ENCODE results near the gene MAPK11.
A peak's percentile ranks its signal among the peaks of the same experiment; 100 is the strongest.

The MAPK11 gene

DNA sequence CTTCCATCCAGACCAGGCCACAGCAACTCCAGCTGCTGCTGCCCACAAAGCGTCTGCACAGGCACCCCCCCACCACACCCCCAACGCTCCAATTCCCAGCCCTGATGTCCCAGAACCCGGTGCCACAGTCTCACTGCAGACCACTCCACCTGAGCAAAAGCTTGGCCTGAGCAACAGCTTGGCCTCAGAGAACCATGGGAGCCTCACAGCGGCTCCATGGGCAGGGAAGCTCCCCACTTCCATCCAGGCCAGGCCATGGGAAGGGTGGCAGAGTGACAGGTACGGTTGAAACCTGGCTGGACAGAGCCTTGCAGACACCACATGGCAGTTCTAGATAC is 24.1 kb upstream of the MAPK11 start:
- Histone ChIP-seq H2BK5ac (ENCODE audit: low read length) (no peak overlapping the region), H3K56ac (ENCODE audit: low read length) (peak overlapping the region; percentile 73)

DNA sequence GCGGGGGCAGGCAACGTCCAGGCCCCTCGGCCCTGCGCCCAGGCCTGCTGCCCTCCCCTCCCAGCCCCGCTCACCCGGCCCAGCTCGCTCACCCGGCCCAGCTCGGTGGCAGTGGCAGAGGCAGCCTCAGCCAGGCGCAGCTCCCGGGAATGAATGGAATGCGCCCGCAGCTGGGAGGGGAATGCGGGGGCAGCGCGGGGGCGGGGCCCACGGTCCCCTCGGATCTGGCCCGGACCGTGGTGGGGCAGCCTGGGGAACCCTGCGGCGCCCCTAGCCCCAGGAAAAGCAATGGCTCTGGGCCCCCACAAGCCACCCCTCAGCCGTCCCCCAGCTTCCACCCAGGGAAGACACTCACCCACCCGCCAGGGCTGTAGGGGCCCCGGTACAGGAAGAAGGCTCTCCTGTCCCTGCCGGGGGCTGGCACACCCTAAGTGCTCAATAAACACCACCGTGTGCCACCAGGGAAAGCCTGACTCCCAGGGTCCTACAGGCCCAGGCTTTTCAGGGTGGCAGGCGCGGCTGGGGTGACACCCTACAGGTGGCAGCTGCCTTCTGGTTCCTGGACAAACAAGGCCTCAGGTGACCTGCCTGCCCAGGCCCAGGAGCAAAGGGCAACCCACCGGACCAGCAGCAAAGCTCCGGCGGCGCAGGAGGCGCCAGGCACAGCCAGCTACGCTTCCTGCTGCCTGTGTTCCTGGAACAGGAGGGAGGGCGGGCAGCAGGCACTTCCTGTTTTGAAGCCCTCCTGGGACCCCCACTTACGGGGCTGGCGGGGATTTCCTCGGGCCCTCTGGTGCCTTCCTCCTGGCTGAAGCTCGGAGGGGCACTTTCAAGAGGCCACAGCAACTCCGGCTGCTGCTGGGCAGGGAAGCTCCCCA is 23.5 kb upstream of the MAPK11 start:
- H3K79me2 ChIP-seq (ENCODE audit: control insufficient read depth, insufficient read depth, low read length) = peaks cover 32% of the 10 kb centered on the region
- H3K18ac ChIP-seq (ENCODE audit: low read length) = peak overlapping the region; percentile 77
- peak overlapping the region; percentile 76 for H3K56ac ChIP-seq (ENCODE audit: low read length)
- no peak overlapping the region for H2AK5ac ChIP-seq (ENCODE audit: low read length)
- peaks cover 2% of the 10 kb centered on the region for H3K36me3 ChIP-seq (ENCODE audit: control insufficient read depth, insufficient read depth, low read length)
- H3K27ac ChIP-seq (ENCODE audit: low read depth, low read length) = peak overlapping the region; percentile 69
- H3K23ac ChIP-seq (ENCODE audit: low read length) = no peak overlapping the region
- H3K79me1 ChIP-seq (ENCODE audit: low read length) = peaks cover 28% of the 10 kb centered on the region
- no peaks in the 10 kb centered on the region for H3K27me3 ChIP-seq (ENCODE audit: insufficient read depth, low read length, poor library complexity)
- peak overlapping the region; percentile 73 for H2BK5ac ChIP-seq (ENCODE audit: low read length)
- WGBS (ENCODE audit: extremely low coverage, insufficient coverage, low lambda C conversion rate) = no CpG with 5 or more reads among the region's 42 CpGs
- no peak overlapping the region for H2BK15ac ChIP-seq (replicated peaks; ENCODE audit: low read depth)
- no peak overlapping the region for H2BK120ac ChIP-seq (ENCODE audit: low read depth, low read length)
- H3K9ac ChIP-seq (ENCODE audit: low read length) = peak overlapping the region; percentile 59
- no peak overlapping the region for H3K4me2 ChIP-seq (ENCODE audit: low read length)
- no peak overlapping the region for H3K4me3 ChIP-seq (ENCODE audit: low read length)
- peaks cover 6% of the 10 kb centered on the region for H3K4me1 ChIP-seq (ENCODE audit: control insufficient read depth, low read depth, low read length)
- no peak overlapping the region for H4K8ac ChIP-seq (ENCODE audit: low read depth, low read length)
- H4K5ac ChIP-seq (ENCODE audit: low read length) = no peak overlapping the region
- peak; percentile 85 for DNase-seq
- no peak overlapping the region for H3K4ac ChIP-seq (ENCODE audit: low read depth, low read length)

More for the DNA sequence above, 24.1 kb upstream of the MAPK11 start:
- no peak overlapping the region for H4K5ac ChIP-seq (ENCODE audit: low read length)
- H2BK15ac ChIP-seq (replicated peaks; ENCODE audit: low read depth) = no peak overlapping the region
- peaks cover 6% of the 10 kb centered on the region for H3K4me1 ChIP-seq (ENCODE audit: control insufficient read depth, low read depth, low read length)
- H3K9ac ChIP-seq (ENCODE audit: low read length) = peak overlapping the region; percentile 39
- no peak overlapping the region for H3K4me3 ChIP-seq (ENCODE audit: low read length)
- no peaks in the 10 kb centered on the region for H3K27me3 ChIP-seq (ENCODE audit: insufficient read depth, low read length, poor library complexity)
- no peak for DNase-seq
- no peak overlapping the region for H3K4me2 ChIP-seq (ENCODE audit: low read length)
- no peak overlapping the region for H4K8ac ChIP-seq (ENCODE audit: low read depth, low read length)
- no peak overlapping the region for H3K4ac ChIP-seq (ENCODE audit: low read depth, low read length)
- H3K27ac ChIP-seq (ENCODE audit: low read depth, low read length) = no peak overlapping the region
- H3K23ac ChIP-seq (ENCODE audit: low read length) = no peak overlapping the region
- peaks cover 32% of the 10 kb centered on the region for H3K79me2 ChIP-seq (ENCODE audit: control insufficient read depth, insufficient read depth, low read length)
- WGBS (ENCODE audit: extremely low coverage, insufficient coverage, low lambda C conversion rate) = no CpG with 5 or more reads among the region's 5 CpGs
- H2BK120ac ChIP-seq (ENCODE audit: low read depth, low read length) = no peak overlapping the region
- peaks cover 2% of the 10 kb centered on the region for H3K36me3 ChIP-seq (ENCODE audit: control insufficient read depth, insufficient read depth, low read length)
- peak overlapping the region; percentile 61 for H3K18ac ChIP-seq (ENCODE audit: low read length)
- H2AK5ac ChIP-seq (ENCODE audit: low read length) = no peak overlapping the region
- H3K79me1 ChIP-seq (ENCODE audit: low read length) = peaks cover 28% of the 10 kb centered on the region

- no peaks in the 10 kb centered on the region for H3K27me3 ChIP-seq (ENCODE audit: insufficient read depth, low read length, poor library complexity)
- peak overlapping the region; percentile 49 for H3K27ac ChIP-seq (ENCODE audit: low read depth, low read length)
- no peak overlapping the region for H4K5ac ChIP-seq (ENCODE audit: low read length)
- no peak overlapping the region for H3K4ac ChIP-seq (ENCODE audit: low read depth, low read length)
- peaks cover 6% of the 10 kb centered on the region for H3K4me1 ChIP-seq (ENCODE audit: control insufficient read depth, low read depth, low read length)
- H3K79me1 ChIP-seq (ENCODE audit: low read length) = peaks cover 28% of the 10 kb centered on the region
- H3K9ac ChIP-seq (ENCODE audit: low read length) = peak overlapping the region; percentile 37
- no peak overlapping the region for H3K4me3 ChIP-seq (ENCODE audit: low read length)
- no peak overlapping the region for H2BK15ac ChIP-seq (replicated peaks; ENCODE audit: low read depth)
- H2BK120ac ChIP-seq (ENCODE audit: low read depth, low read length) = peak overlapping the region; percentile 6
- H3K23ac ChIP-seq (ENCODE audit: low read length) = no peak overlapping the region
- peak overlapping the region; percentile 77 for H3K18ac ChIP-seq (ENCODE audit: low read length)
- H2BK5ac ChIP-seq (ENCODE audit: low read length) = peak overlapping the region; percentile 20
- H3K56ac ChIP-seq (ENCODE audit: low read length) = peak overlapping the region; percentile 76
- H2AK5ac ChIP-seq (ENCODE audit: low read length) = no peak overlapping the region
- peak overlapping the region; percentile 8 for H3K4me2 ChIP-seq (ENCODE audit: low read length)
- no peak for DNase-seq
- peaks cover 32% of the 10 kb centered on the region for H3K79me2 ChIP-seq (ENCODE audit: control insufficient read depth, insufficient read depth, low read length)
- WGBS (ENCODE audit: extremely low coverage, insufficient coverage, low lambda C conversion rate) = no CpG with 5 or more reads among the region's 29 CpGs
- peaks cover 2% of the 10 kb centered on the region for H3K36me3 ChIP-seq (ENCODE audit: control insufficient read depth, insufficient read depth, low read length)
- no peak overlapping the region for H4K8ac ChIP-seq (ENCODE audit: low read depth, low read length)
Observed at GRCh38 chr22:50292643-50293440, 22.7 kb upstream of the MAPK11 start.

GRCh38 chr22:50289942-50290630 is 19.9 kb upstream of the MAPK11 start:
- Histone ChIP-seq H3K18ac (ENCODE audit: low read length) (no peak overlapping the region), H3K56ac (ENCODE audit: low read length) (no peak overlapping the region), H3K27me3 (ENCODE audit: insufficient read depth, low read length, poor library complexity) (no peaks in the 10 kb centered on the region), H4K8ac (ENCODE audit: low read depth, low read length) (no peak overlapping the region), H2BK5ac (ENCODE audit: low read length) (no peak overlapping the region), H3K4me1 (ENCODE audit: control insufficient read depth, low read depth, low read length) (peaks cover 6% of the 10 kb centered on the region), H3K36me3 (ENCODE audit: control insufficient read depth, insufficient read depth, low read length) (peaks cover 2% of the 10 kb centered on the region), H3K23ac (ENCODE audit: low read length) (no peak overlapping the region), H3K79me1 (ENCODE audit: low read length) (peaks cover 19% of the 10 kb centered on the region), H3K27ac (ENCODE audit: low read depth, low read length) (no peak overlapping the region), H2BK120ac (ENCODE audit: low read depth, low read length) (no peak overlapping the region), H2BK15ac (replicated peaks; ENCODE audit: low read depth) (no peak overlapping the region), H2AK5ac (ENCODE audit: low read length) (no peak overlapping the region), H3K4me3 (ENCODE audit: low read length) (no peak overlapping the region), H3K9ac (ENCODE audit: low read length) (no peak overlapping the region), H3K4me2 (ENCODE audit: low read length) (no peak overlapping the region), H3K79me2 (ENCODE audit: control insufficient read depth, insufficient read depth, low read length) (peaks cover 15% of the 10 kb centered on the region), H3K4ac (ENCODE audit: low read depth, low read length) (no peak overlapping the region), H4K5ac (ENCODE audit: low read length) (no peak overlapping the region)
- no CpG with 5 or more reads among the region's 37 CpGs for WGBS (ENCODE audit: extremely low coverage, insufficient coverage, low lambda C conversion rate)
- DNase-seq = no peak

- peaks cover 18% of the 10 kb centered on the region for H3K79me1 ChIP-seq (ENCODE audit: low read length)
- no peak overlapping the region for H4K8ac ChIP-seq (ENCODE audit: low read depth, low read length)
- H3K4me2 ChIP-seq (ENCODE audit: low read length) = no peak overlapping the region
- no peak overlapping the region for H3K18ac ChIP-seq (ENCODE audit: low read length)
- H2BK120ac ChIP-seq (ENCODE audit: low read depth, low read length) = no peak overlapping the region
- H3K56ac ChIP-seq (ENCODE audit: low read length) = no peak overlapping the region
- H3K23ac ChIP-seq (ENCODE audit: low read length) = no peak overlapping the region
- H3K4me1 ChIP-seq (ENCODE audit: control insufficient read depth, low read depth, low read length) = peaks cover 6% of the 10 kb centered on the region
- DNase-seq = no peak
- peaks cover 15% of the 10 kb centered on the region for H3K79me2 ChIP-seq (ENCODE audit: control insufficient read depth, insufficient read depth, low read length)
- no peak overlapping the region for H2BK15ac ChIP-seq (replicated peaks; ENCODE audit: low read depth)
- H3K36me3 ChIP-seq (ENCODE audit: control insufficient read depth, insufficient read depth, low read length) = peaks cover 2% of the 10 kb centered on the region
- no CpG with 5 or more reads among the region's 57 CpGs for WGBS (ENCODE audit: extremely low coverage, insufficient coverage, low lambda C conversion rate)
- H3K9ac ChIP-seq (ENCODE audit: low read length) = no peak overlapping the region
- H4K5ac ChIP-seq (ENCODE audit: low read length) = no peak overlapping the region
- no peaks in the 10 kb centered on the region for H3K27me3 ChIP-seq (ENCODE audit: insufficient read depth, low read length, poor library complexity)
- H2AK5ac ChIP-seq (ENCODE audit: low read length) = no peak overlapping the region
- no peak overlapping the region for H2BK5ac ChIP-seq (ENCODE audit: low read length)
- H3K27ac ChIP-seq (ENCODE audit: low read depth, low read length) = no peak overlapping the region
- no peak overlapping the region for H3K4me3 ChIP-seq (ENCODE audit: low read length)
- H3K4ac ChIP-seq (ENCODE audit: low read depth, low read length) = no peak overlapping the region
Observed at GRCh38 chr22:50289151-50289941, 19.2 kb upstream of the MAPK11 start.
